SK-N-SH treated with all-trans-retinoic acid at 6 μM for 48 hours (cell line): ENCODE data around the gene EXOC7.

Experiments
- ATAC-seq: fragments of 200-7000 bp; cut with Tn5 transposase; 3 replicates; pipeline ENCODE4 v1.9.1; 2020; ENCODE audit warnings: mild to moderate bottlenecking, moderate library complexity
- ARNTL ChIP-seq: fragments of 450-650 bp; formaldehyde crosslinking; IDR thresholded peaks from 2 replicates; pipeline ENCODE4 v1.5.0; 2020; ENCODE audit warnings: low read depth, mild to moderate bottlenecking, moderate library complexity, borderline replicate concordance
- BACH2 ChIP-seq: fragments of 250-450 bp; sonication (Bioruptor Pico); IDR thresholded peaks from 2 replicates; pipeline ENCODE4 v1.9.0; 2021; ENCODE audit warnings: mild to moderate bottlenecking, borderline replicate concordance
- CREB5 ChIP-seq: fragments of 250-450 bp; sonication (Bioruptor Pico); IDR thresholded peaks from 2 replicates; pipeline ENCODE4 v1.5.1; 2020; ENCODE audit warnings: low read depth, mild to moderate bottlenecking, moderate library complexity
- CSDC2 ChIP-seq: fragments of 250-450 bp; sonication (Bioruptor Pico); IDR thresholded peaks from 2 replicates; pipeline ENCODE4 v1.5.0; 2020; ENCODE audit warnings: mild to moderate bottlenecking, moderate library complexity
- ESRRG ChIP-seq: fragments of 250-450 bp; sonication (Bioruptor Pico); IDR thresholded peaks from 2 replicates; pipeline ENCODE4 v1.6.1; 2021; ENCODE audit warnings: mild to moderate bottlenecking
- GLIS3 ChIP-seq: fragments of 250-450 bp; sonication (Bioruptor Pico); IDR thresholded peaks from 2 replicates; pipeline ENCODE4 v1.5.0; 2020; ENCODE audit warnings: mild to moderate bottlenecking, moderate library complexity
- OSR1 ChIP-seq: fragments of 250-450 bp; sonication (Bioruptor Pico); IDR thresholded peaks from 2 replicates; pipeline ENCODE4 v1.8.0; 2022; ENCODE audit warnings: moderate library complexity, mild to moderate bottlenecking, inconsistent platforms
- PATZ1 ChIP-seq: fragments of 250-450 bp; sonication (Bioruptor Pico); IDR thresholded peaks from 2 replicates; pipeline ENCODE4 v1.8.0; 2020; ENCODE audit warnings: mild to moderate bottlenecking, moderate library complexity, borderline replicate concordance
- PPARA ChIP-seq: fragments of 250-450 bp; sonication (Bioruptor Pico); IDR thresholded peaks from 2 replicates; pipeline ENCODE4 v1.5.0; 2020; ENCODE audit warnings: mild to moderate bottlenecking, borderline replicate concordance
- RARB ChIP-seq: fragments of 250-450 bp; sonication (Bioruptor Pico); IDR thresholded peaks from 2 replicates; pipeline ENCODE4 v1.8.0; 2021; ENCODE audit warnings: mild to moderate bottlenecking, moderate library complexity
- TOX ChIP-seq: fragments of 250-450 bp; sonication (Bioruptor Pico); IDR thresholded peaks from 2 replicates; pipeline ENCODE4 v1.8.0; 2021; ENCODE audit warnings: mild to moderate bottlenecking, moderate library complexity, borderline replicate concordance
- ZC3H10 ChIP-seq: fragments of 250-450 bp; sonication (Bioruptor Pico); IDR thresholded peaks from 2 replicates; pipeline ENCODE4 v1.5.1; 2021; ENCODE audit warnings: mild to moderate bottlenecking, moderate library complexity
- ZFP3 ChIP-seq: fragments of 250-450 bp; sonication (Bioruptor Pico); IDR thresholded peaks from 2 replicates; pipeline ENCODE4 v1.5.0; 2020; ENCODE audit warnings: mild to moderate bottlenecking, moderate library complexity
- ZFP30 ChIP-seq: fragments of 450-650 bp; formaldehyde crosslinking; IDR thresholded peaks from 2 replicates; pipeline ENCODE4 v1.5.0; 2022; ENCODE audit warnings: mild to moderate bottlenecking, moderate library complexity
- ZNF565 ChIP-seq: fragments of 450-650 bp; formaldehyde crosslinking; conservative IDR thresholded peaks from 2 replicates; pipeline ENCODE4 v1.5.0; 2020; ENCODE audit warnings: low read depth, mild to moderate bottlenecking, moderate library complexity
- ZNF70 ChIP-seq: fragments of 450-650 bp; formaldehyde crosslinking; IDR thresholded peaks from 2 replicates; pipeline ENCODE4 v1.5.0; 2020; ENCODE audit warnings: mild to moderate bottlenecking, moderate library complexity
- ZNF8 ChIP-seq: fragments of 450-650 bp; formaldehyde crosslinking; IDR thresholded peaks from 2 replicates; pipeline ENCODE4 v1.5.0; 2020; ENCODE audit warnings: mild to moderate bottlenecking, moderate library complexity
- TF ChIP-seq, protein P1 (sequence below): fragments of 250-450 bp; sonication (Bioruptor Pico); IDR thresholded peaks from 2 replicates; pipeline ENCODE4 v1.8.0; 2021; ENCODE audit warnings: low read depth, mild to moderate bottlenecking, moderate library complexity, borderline replicate concordance
- TF ChIP-seq, protein P2 (sequence below): fragments of 250-450 bp; sonication (Bioruptor Pico); IDR thresholded peaks from 2 replicates; pipeline ENCODE4 v1.5.1; 2021; ENCODE audit warnings: mild to moderate bottlenecking, moderate library complexity
- TF ChIP-seq, protein P3 (sequence below): fragments of 250-450 bp; sonication (Bioruptor Pico); IDR thresholded peaks from 2 replicates; pipeline ENCODE4 v1.5.0; 2020; ENCODE audit warnings: mild to moderate bottlenecking, moderate library complexity

The EXOC7 gene

DNA sequence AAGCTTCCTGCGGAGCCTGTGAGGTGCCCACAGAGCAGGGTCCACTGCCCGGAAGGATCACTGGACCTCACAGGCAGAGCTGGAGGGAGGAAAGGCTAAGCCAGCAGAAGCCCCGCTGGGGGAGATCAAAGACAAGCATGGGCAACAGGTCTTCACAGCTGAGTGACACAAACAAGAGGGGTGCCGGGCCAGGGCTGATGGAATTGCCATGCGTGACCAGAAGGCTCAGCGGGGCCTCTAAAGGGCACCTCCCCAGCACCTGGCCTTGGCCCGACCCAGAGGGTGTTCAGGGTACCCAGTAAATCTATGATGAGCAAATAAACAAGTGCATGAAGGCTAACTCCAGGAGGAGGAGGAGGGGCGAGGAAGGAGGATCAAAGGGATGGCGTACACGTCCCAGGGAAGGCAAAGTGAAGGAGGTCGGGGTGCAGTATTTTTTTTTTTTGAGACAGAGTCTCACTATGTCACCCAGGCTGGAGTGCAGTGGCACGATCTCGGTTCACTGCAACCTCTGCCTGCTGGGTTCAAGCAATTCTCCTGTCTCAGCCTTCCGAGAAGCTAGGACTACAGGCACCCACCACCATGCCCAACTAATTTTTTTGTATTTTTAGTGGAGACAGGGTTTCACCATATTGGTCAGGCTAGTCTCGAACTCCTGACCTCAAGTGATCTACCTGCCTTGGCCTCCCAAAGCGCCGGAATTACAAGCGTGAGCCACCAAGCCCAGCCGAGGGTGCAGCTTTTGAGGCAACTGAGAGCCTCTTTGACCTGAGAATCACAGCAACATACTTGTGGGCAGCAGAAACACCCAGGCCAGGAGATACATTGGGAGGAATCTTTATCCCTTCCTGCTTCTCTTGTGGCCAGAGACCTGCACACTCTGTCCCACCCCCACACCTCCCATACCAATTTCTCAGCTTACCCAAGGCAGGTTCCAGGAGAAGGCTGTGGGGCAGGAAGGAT lies 16.1 kb upstream of the EXOC7 start:
- no peak for ATAC-seq
- no peak for TF ChIP-seq ZFP30
- TF ChIP-seq ZNF565 (CRISPR knock-in tag) = no peak
- no peak for TF ChIP-seq PPARA (CRISPR knock-in tag)
- TF ChIP-seq ZFP3 (CRISPR knock-in tag) = no peak

DNA sequence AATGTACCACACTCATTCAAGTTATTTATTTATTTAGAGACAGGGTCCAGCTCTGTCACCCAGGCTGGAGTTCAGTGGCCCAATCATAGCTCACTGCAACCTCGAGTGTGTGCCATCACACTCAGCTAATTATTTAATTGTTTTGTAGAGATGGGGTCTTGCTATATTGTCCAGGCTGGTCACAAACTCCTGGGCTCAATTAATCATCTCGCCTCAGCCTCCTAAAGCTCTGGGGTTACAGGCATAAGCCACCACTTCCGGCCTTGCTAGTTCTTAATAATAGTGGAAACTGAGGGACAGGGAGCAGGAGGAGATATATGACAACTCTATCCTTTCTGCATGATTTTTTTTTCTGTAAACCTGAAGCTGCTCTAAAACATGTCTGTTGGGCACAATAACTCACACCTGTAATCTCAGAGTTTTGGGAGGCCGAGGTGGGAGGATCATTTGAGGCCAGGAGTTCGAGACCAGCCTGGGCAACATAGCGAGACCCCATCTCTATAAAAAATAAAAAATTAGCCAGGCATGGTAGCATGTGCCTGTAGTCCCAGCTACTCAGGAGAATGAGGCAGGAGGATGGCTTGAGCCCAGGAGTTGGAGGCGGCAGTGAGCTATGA lies 11.7 kb upstream of the EXOC7 start:
- no peak for TF ChIP-seq CREB5 (CRISPR knock-in tag)
- no peak for TF ChIP-seq GLIS3
- TF ChIP-seq ZFP30 = no peak
- TF ChIP-seq RARB (CRISPR knock-in tag) = no peak
- no peak for TF ChIP-seq ZNF8 (CRISPR knock-in tag)
- TF ChIP-seq ZNF565 (CRISPR knock-in tag) = no peak
- TF ChIP-seq BACH2 (CRISPR knock-in tag) = no peak
- TF ChIP-seq, protein P1, sequence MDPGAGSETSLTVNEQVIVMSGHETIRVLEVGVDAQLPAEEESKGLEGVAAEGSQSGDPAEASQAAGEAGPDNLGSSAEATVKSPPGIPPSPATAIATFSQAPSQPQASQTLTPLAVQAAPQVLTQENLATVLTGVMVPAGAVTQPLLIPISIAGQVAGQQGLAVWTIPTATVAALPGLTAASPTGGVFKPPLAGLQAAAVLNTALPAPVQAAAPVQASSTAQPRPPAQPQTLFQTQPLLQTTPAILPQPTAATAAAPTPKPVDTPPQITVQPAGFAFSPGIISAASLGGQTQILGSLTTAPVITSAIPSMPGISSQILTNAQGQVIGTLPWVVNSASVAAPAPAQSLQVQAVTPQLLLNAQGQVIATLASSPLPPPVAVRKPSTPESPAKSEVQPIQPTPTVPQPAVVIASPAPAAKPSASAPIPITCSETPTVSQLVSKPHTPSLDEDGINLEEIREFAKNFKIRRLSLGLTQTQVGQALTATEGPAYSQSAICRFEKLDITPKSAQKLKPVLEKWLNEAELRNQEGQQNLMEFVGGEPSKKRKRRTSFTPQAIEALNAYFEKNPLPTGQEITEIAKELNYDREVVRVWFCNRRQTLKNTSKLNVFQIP = no peak
- TF ChIP-seq, all 23 proteins: peak for 0
- ATAC-seq = no peak

- TF ChIP-seq CSDC2 (no peak), BACH2 (CRISPR knock-in tag) (no peak), RARB (CRISPR knock-in tag) (no peak), ZNF565 (CRISPR knock-in tag) (no peak), OSR1 (no peak), PATZ1 (no peak), PPARA (CRISPR knock-in tag) (no peak), ZNF8 (CRISPR knock-in tag) (no peak), ESRRG (no peak), ZC3H10 (CRISPR knock-in tag) (no peak), ARNTL (CRISPR knock-in tag) (no peak), ZNF70 (CRISPR knock-in tag) (no peak), GLIS3 (no peak), CREB5 (CRISPR knock-in tag) (no peak), TOX (CRISPR knock-in tag) (no peak)
- TF ChIP-seq, protein P2, sequence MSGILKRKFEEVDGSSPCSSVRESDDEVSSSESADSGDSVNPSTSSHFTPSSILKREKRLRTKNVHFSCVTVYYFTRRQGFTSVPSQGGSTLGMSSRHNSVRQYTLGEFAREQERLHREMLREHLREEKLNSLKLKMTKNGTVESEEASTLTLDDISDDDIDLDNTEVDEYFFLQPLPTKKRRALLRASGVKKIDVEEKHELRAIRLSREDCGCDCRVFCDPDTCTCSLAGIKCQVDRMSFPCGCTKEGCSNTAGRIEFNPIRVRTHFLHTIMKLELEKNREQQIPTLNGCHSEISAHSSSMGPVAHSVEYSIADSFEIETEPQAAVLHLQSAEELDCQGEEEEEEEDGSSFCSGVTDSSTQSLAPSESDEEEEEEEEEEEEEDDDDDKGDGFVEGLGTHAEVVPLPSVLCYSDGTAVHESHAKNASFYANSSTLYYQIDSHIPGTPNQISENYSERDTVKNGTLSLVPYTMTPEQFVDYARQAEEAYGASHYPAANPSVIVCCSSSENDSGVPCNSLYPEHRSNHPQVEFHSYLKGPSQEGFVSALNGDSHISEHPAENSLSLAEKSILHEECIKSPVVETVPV (CRISPR knock-in tag) = no peak
- TF ChIP-seq, protein P3, sequence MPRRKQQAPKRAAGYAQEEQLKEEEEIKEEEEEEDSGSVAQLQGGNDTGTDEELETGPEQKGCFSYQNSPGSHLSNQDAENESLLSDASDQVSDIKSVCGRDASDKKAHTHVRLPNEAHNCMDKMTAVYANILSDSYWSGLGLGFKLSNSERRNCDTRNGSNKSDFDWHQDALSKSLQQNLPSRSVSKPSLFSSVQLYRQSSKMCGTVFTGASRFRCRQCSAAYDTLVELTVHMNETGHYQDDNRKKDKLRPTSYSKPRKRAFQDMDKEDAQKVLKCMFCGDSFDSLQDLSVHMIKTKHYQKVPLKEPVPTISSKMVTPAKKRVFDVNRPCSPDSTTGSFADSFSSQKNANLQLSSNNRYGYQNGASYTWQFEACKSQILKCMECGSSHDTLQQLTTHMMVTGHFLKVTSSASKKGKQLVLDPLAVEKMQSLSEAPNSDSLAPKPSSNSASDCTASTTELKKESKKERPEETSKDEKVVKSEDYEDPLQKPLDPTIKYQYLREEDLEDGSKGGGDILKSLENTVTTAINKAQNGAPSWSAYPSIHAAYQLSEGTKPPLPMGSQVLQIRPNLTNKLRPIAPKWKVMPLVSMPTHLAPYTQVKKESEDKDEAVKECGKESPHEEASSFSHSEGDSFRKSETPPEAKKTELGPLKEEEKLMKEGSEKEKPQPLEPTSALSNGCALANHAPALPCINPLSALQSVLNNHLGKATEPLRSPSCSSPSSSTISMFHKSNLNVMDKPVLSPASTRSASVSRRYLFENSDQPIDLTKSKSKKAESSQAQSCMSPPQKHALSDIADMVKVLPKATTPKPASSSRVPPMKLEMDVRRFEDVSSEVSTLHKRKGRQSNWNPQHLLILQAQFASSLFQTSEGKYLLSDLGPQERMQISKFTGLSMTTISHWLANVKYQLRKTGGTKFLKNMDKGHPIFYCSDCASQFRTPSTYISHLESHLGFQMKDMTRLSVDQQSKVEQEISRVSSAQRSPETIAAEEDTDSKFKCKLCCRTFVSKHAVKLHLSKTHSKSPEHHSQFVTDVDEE = no peak
- TF ChIP-seq, all 23 proteins: peak for 0
- no peak for ATAC-seq
Measured at GRCh38 chr17:76111956-76112355, 8.4 kb upstream of the EXOC7 start.
